Measurements from ENCODE around the gene RPN1.

The RPN1 gene

GRCh38 chr3:128650096-128651050, at the start of gene RPN1:
TSS of gene RPN1 (minus strand) at chr3:128650818. CDS start at chr3:128650800, 18 bp downstream.
- Histone ChIP-seq H3K27me3 (ENCODE audit: control insufficient read depth, insufficient read depth, low read length) (no peaks in the 10 kb centered on the region), H3K4me1 (ENCODE audit: control insufficient read depth, insufficient read depth, low read length) (peaks cover 10% of the 10 kb centered on the region), H3K9ac (ENCODE audit: low read length) (peak within 1 kb of the TSS; percentile 95)

GRCh38 chr3:128698211-128699047, 47.8 kb upstream of the RPN1 start:
- Histone ChIP-seq H3K4me1 (ENCODE audit: control insufficient read depth, insufficient read depth, low read length) (no peaks in the 10 kb centered on the region), H3K36me3 (ENCODE audit: control insufficient read depth, insufficient read depth, low read length) (no peaks in the 10 kb centered on the region), H3K27ac (ENCODE audit: low read depth, low read length) (peak overlapping the region; percentile 75), H3K27me3 (ENCODE audit: control insufficient read depth, insufficient read depth, low read length) (no peaks in the 10 kb centered on the region), H3K9ac (ENCODE audit: low read length) (peak overlapping the region; percentile 68), H3K4me3 (ENCODE audit: low read length) (peak overlapping the region; percentile 81)

More at GRCh38 chr3:128650096-128651050, at the start of gene RPN1:
- Histone ChIP-seq H3K27ac (ENCODE audit: low read depth, low read length) (peak within 1 kb of the TSS; percentile 98), H3K36me3 (ENCODE audit: control insufficient read depth, insufficient read depth, low read length) (no peaks in the 10 kb centered on the region), H3K4me3 (ENCODE audit: low read length) (peak within 1 kb of the TSS; percentile 99)

DNA sequence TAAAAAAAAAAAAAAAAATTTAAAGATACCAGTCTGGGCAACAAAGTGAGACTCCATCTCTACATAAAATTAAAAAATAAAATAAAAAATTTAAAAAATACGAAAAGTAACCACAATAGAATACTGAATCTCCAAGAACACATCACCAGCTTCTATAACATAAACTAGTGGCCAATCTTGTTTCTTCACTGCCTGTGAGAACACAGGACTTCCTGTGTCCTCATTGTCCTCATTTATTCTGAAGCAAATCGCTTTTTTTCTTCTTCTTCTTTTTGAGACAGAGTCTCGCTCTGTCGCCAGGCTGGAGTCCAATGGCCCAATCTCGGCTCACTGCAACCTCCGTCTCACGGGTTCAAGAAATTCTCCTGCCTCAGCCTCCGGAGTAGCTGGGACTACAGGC, 46.7 kb upstream of the RPN1 start:
- H3K9ac ChIP-seq (ENCODE audit: low read length) = no peak overlapping the region
- no peak overlapping the region for H3K27ac ChIP-seq (ENCODE audit: low read depth, low read length)
- H3K27me3 ChIP-seq (ENCODE audit: control insufficient read depth, insufficient read depth, low read length) = no peaks in the 10 kb centered on the region
- H3K4me1 ChIP-seq (ENCODE audit: control insufficient read depth, insufficient read depth, low read length) = no peaks in the 10 kb centered on the region
- H3K4me3 ChIP-seq (ENCODE audit: low read length) = no peak overlapping the region
- H3K36me3 ChIP-seq (ENCODE audit: control insufficient read depth, insufficient read depth, low read length) = no peaks in the 10 kb centered on the region

GRCh38 chr3:128693696-128694095, 43.1 kb upstream of the RPN1 start:
- Histone ChIP-seq H3K36me3 (ENCODE audit: control insufficient read depth, insufficient read depth, low read length) (no peaks in the 10 kb centered on the region), H3K27ac (ENCODE audit: low read depth, low read length) (no peak overlapping the region), H3K4me1 (ENCODE audit: control insufficient read depth, insufficient read depth, low read length) (no peaks in the 10 kb centered on the region), H3K4me3 (ENCODE audit: low read length) (no peak overlapping the region), H3K27me3 (ENCODE audit: control insufficient read depth, insufficient read depth, low read length) (no peaks in the 10 kb centered on the region), H3K9ac (ENCODE audit: low read length) (no peak overlapping the region)

DNA sequence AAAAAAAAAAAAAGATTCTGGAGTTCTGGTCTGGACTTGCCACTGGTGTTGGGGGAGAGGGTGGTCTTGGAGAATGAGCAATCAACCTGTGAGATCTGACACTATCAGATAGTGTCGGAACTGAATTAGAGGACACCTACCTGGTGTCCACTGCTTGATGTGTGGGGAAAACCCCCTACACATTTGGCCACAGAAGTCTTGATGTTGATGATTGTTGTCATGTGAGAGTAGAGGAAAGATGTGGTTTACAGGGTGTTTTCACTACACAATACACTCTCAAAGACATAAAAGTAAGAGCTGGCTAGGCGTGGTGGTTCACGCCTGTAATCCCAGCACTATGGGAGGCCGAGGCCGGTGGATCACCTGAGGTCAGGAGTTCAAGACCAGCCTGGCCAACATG, 38.4 kb upstream of the RPN1 start:
- Histone ChIP-seq H3K9ac (ENCODE audit: low read length) (no peak overlapping the region), H3K27ac (ENCODE audit: low read depth, low read length) (no peak overlapping the region), H3K4me3 (ENCODE audit: low read length) (no peak overlapping the region), H3K36me3 (ENCODE audit: control insufficient read depth, insufficient read depth, low read length) (no peaks in the 10 kb centered on the region), H3K27me3 (ENCODE audit: control insufficient read depth, insufficient read depth, low read length) (no peaks in the 10 kb centered on the region), H3K4me1 (ENCODE audit: control insufficient read depth, insufficient read depth, low read length) (no peaks in the 10 kb centered on the region)

- Histone ChIP-seq H3K27ac (ENCODE audit: low read depth, low read length) (no peak overlapping the region), H3K4me1 (ENCODE audit: control insufficient read depth, insufficient read depth, low read length) (no peaks in the 10 kb centered on the region), H3K4me3 (ENCODE audit: low read length) (no peak overlapping the region), H3K9ac (ENCODE audit: low read length) (no peak overlapping the region), H3K36me3 (ENCODE audit: control insufficient read depth, insufficient read depth, low read length) (no peaks in the 10 kb centered on the region), H3K27me3 (ENCODE audit: control insufficient read depth, insufficient read depth, low read length) (no peaks in the 10 kb centered on the region)
Measured at GRCh38 chr3:128686465-128686864, 35.8 kb upstream of the RPN1 start.

DNA sequence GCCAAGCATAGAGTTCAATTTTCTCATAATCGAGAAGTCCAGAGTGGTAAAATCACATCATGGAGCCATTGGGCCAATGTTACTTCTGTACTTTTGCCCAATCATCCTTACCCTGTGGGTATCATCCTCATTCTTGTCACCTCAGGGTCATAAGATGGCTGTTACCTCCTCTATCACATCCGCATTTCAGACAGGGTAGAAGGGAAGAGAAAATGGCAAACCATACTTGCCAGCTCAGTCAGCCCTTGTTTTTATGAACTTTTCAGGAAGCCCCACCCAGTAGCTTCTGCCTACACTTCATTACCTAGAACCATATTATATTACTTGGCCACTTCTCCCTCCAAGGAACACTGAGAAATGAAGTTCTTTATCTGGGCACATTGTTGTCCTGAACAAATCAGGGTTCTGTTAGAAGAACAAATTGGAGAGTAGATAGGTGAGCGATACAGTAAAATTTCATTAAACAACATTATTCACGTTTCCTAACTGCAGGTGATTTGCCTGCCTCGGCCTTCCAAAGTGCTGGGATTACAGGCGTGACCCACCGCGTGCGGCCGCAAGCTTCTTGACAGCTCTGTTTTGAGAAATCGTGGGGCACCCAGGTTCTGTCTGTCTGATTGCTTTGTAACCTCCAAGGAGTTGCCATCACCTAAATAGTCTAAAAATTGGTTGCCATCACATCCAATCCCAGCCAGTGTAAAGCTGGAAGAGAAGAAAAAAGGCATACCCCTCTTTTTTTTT, 34.5 kb upstream of the RPN1 start:
- Histone ChIP-seq H3K4me3 (ENCODE audit: low read length) (no peak overlapping the region), H3K27me3 (ENCODE audit: control insufficient read depth, insufficient read depth, low read length) (no peaks in the 10 kb centered on the region), H3K9ac (ENCODE audit: low read length) (no peak overlapping the region), H3K4me1 (ENCODE audit: control insufficient read depth, insufficient read depth, low read length) (no peaks in the 10 kb centered on the region), H3K36me3 (ENCODE audit: control insufficient read depth, insufficient read depth, low read length) (no peaks in the 10 kb centered on the region), H3K27ac (ENCODE audit: low read depth, low read length) (no peak overlapping the region)

DNA sequence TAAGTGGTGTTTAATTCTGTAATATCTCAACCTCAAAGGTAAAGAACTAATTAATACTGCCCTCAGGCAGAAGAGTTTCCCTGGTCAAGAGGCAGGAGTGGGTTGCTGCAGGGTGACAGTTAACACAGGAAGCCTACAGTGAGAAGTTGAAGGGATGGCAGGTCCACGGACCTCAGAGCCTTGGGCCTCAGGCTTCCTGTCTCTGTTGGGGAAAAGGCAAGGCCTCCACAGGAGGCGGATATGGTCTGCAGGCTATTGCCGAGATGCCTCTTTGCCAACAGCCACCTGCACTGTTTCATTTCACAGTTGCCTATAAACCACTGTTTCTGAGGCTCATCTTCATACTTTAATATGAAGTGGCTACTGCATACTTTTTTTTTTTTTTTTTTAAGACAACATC, 33.3 kb upstream of the RPN1 start:
- H3K4me3 ChIP-seq (ENCODE audit: low read length) = no peak overlapping the region
- no peaks in the 10 kb centered on the region for H3K36me3 ChIP-seq (ENCODE audit: control insufficient read depth, insufficient read depth, low read length)
- H3K27ac ChIP-seq (ENCODE audit: low read depth, low read length) = no peak overlapping the region
- no peak overlapping the region for H3K9ac ChIP-seq (ENCODE audit: low read length)
- H3K27me3 ChIP-seq (ENCODE audit: control insufficient read depth, insufficient read depth, low read length) = no peaks in the 10 kb centered on the region
- no peaks in the 10 kb centered on the region for H3K4me1 ChIP-seq (ENCODE audit: control insufficient read depth, insufficient read depth, low read length)

GRCh38 chr3:128681369-128681829, 30.8 kb upstream of the RPN1 start:
- Histone ChIP-seq H3K27me3 (ENCODE audit: control insufficient read depth, insufficient read depth, low read length) (no peaks in the 10 kb centered on the region), H3K27ac (ENCODE audit: low read depth, low read length) (peak overlapping the region; percentile 77), H3K9ac (ENCODE audit: low read length) (peak overlapping the region; percentile 17), H3K36me3 (ENCODE audit: control insufficient read depth, insufficient read depth, low read length) (no peaks in the 10 kb centered on the region), H3K4me3 (ENCODE audit: low read length) (peak overlapping the region; percentile 62), H3K4me1 (ENCODE audit: control insufficient read depth, insufficient read depth, low read length) (no peaks in the 10 kb centered on the region)

- Histone ChIP-seq H3K27me3 (ENCODE audit: control insufficient read depth, insufficient read depth, low read length) (no peaks in the 10 kb centered on the region), H3K4me3 (ENCODE audit: low read length) (peak overlapping the region; percentile 62), H3K27ac (ENCODE audit: low read depth, low read length) (peak overlapping the region; percentile 77), H3K36me3 (ENCODE audit: control insufficient read depth, insufficient read depth, low read length) (no peaks in the 10 kb centered on the region), H3K4me1 (ENCODE audit: control insufficient read depth, insufficient read depth, low read length) (no peaks in the 10 kb centered on the region), H3K9ac (ENCODE audit: low read length) (peak overlapping the region; percentile 17)
Measured at GRCh38 chr3:128680603-128681368, 30.2 kb upstream of the RPN1 start.

GRCh38 chr3:128679338-128679737, 28.7 kb upstream of the RPN1 start:
- no peaks in the 10 kb centered on the region for H3K4me1 ChIP-seq (ENCODE audit: control insufficient read depth, insufficient read depth, low read length)
- H3K27me3 ChIP-seq (ENCODE audit: control insufficient read depth, insufficient read depth, low read length) = no peaks in the 10 kb centered on the region
- no peak overlapping the region for H3K4me3 ChIP-seq (ENCODE audit: low read length)
- no peaks in the 10 kb centered on the region for H3K36me3 ChIP-seq (ENCODE audit: control insufficient read depth, insufficient read depth, low read length)
- no peak overlapping the region for H3K27ac ChIP-seq (ENCODE audit: low read depth, low read length)
- no peak overlapping the region for H3K9ac ChIP-seq (ENCODE audit: low read length)
